Upper lobe of left lung (tissue), 4 donors: ENCODE measurements around the gene ZBTB12.

Source experiments
- EP300 ChIP-seq, 4 donors: sonication (generic); formaldehyde crosslinking; IDR thresholded peaks; one replicate each; pipeline ENCODE4 v1.5.1; 2017; ENCODE audit warnings: antibody characterized with exemption in 4 of 4, control low read depth in 2 of 4
- POLR2A ChIP-seq, 4 donors: fragments of 450-650 bp; IDR thresholded peaks; one replicate each; pipeline ENCODE4 v1.5.1; 2016 to 2017; ENCODE audit warnings: antibody characterized with exemption in 4 of 4, mild to moderate bottlenecking in 2 of 4
- POLR2AphosphoS5 ChIP-seq, 2 donors: sonication (generic); formaldehyde crosslinking; IDR thresholded peaks; one replicate each; pipeline ENCODE4 v1.5.1; 2017; ENCODE audit warnings: antibody characterized with exemption in 2 of 2
- TF ChIP-seq, protein P1 (sequence below), 6 experiments: fragments of 450-650 bp in 4 of 6; fragments of 200-600 bp in 2 of 6; sonication (generic) in 2 of 6; IDR thresholded peaks; one replicate each; pipeline ENCODE4 v1.5.1; 2016 to 2019; ENCODE audit warnings: antibody characterized with exemption in 6 of 6

DNA sequence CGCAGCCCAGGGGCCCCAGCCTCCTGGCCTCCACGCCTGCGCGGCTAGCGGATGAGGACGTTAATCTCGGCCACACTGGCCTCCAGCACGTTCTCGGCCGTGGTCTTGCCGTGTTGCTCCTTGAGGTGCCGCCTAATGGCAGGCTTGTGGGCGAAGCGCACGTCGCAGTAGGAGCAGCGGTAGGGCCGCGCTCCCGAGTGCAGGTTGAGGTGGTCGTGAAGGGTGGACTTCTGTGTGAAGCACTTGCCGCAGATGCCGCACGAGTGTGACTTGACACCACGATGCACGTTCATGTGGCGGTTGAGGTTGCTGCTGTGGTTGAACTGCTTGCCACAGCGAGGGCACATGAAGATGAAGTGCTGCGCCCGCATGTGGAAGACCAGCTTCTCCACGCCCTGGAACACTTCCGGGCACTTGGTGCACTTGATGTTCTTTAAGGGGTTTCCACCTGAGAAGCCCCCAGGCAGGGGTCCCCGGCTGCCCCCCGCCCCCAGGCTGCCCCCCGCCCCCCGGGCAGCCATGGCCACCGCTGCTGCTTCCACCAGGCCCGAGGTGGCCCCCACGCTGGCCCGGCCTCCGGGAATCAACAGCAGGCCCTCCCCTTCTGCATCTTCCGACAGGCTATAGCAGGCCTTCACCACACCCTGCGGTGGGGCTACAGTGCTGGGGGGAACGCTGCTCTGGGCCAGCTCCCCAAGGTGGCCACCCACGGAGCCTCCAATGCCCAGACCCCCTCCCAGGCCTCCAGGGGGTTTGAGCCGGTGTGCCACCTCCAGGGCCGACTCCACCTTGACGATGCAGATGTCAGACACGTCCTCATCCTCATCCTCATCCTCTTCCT is 1.8 kb downstream of the ZBTB12 start:
- TF ChIP-seq POLR2A (IDR thresholded peaks at IDR 0.05) = no peak
- TF ChIP-seq, protein P1, sequence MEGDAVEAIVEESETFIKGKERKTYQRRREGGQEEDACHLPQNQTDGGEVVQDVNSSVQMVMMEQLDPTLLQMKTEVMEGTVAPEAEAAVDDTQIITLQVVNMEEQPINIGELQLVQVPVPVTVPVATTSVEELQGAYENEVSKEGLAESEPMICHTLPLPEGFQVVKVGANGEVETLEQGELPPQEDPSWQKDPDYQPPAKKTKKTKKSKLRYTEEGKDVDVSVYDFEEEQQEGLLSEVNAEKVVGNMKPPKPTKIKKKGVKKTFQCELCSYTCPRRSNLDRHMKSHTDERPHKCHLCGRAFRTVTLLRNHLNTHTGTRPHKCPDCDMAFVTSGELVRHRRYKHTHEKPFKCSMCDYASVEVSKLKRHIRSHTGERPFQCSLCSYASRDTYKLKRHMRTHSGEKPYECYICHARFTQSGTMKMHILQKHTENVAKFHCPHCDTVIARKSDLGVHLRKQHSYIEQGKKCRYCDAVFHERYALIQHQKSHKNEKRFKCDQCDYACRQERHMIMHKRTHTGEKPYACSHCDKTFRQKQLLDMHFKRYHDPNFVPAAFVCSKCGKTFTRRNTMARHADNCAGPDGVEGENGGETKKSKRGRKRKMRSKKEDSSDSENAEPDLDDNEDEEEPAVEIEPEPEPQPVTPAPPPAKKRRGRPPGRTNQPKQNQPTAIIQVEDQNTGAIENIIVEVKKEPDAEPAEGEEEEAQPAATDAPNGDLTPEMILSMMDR (IDR thresholded peaks at IDR 0.05) = no peak
- no peak for TF ChIP-seq EP300 (IDR thresholded peaks at IDR 0.05)
- no peak for TF ChIP-seq POLR2AphosphoS5 (IDR thresholded peaks at IDR 0.05)
